IPS-NIHi7 (cell line): ENCODE measurements around the gene EOGT.

ENCODE experiments used
- DNase-seq: peaks from one replicate; pipeline ENCODE4 v3.0.0; 2012; ENCODE audit warnings: mixed read lengths; ENCODE audit errors: extremely low spot score

EOGT gene

GRCh38 chr3:68963376-68963775, 50.1 kb downstream of the EOGT start:
- DNase-seq, result no peak

GRCh38 chr3:68958932-68959331, 54.6 kb downstream of the EOGT start:
- DNase-seq, result no peak

GRCh38 chr3:68957895-68958294, 55.6 kb downstream of the EOGT start:
- no peak for DNase-seq

- DNase-seq, result no peak
These were observed 59.6 kb downstream of the EOGT start for GRCh38 chr3:68953816-68954444.

- no peak for DNase-seq
These were observed 68.3 kb downstream of the EOGT start for GRCh38 chr3:68945225-68945624.

- DNase-seq, result no peak
These were observed 69.6 kb downstream of the EOGT start for GRCh38 chr3:68943753-68944500.

- no peak for DNase-seq
These were observed 72.4 kb downstream of the EOGT start for GRCh38 chr3:68941055-68941454.

GRCh38 chr3:68936856-68937255, 76.6 kb downstream of the EOGT start:
- DNase-seq, result no peak

- DNase-seq, result no peak
These were observed 77.7 kb downstream of the EOGT start for GRCh38 chr3:68935778-68936177.

- no peak for DNase-seq
These were observed 81.9 kb downstream of the EOGT start for GRCh38 chr3:68931406-68932149.
